Jurkat, Clone E6-1 (cell line): Measurements from ENCODE around the gene GTF2I. TPM values are rescaled to one million over a fixed set of nuclear protein-coding genes. Genes with fewer than 3 reads are reported as not detected.
"Not testable (repeated sequence)": the region's sequence is repeated elsewhere in the genome, so short reads cannot be mapped to it uniquely, and the experiment has no call there.

Source experiments
- DNase-seq: peaks from one replicate; pipeline ENCODE4 v3.0.0-alpha.2; 2011; ENCODE audit warnings: low read depth, low spot score
- H3K4me3 ChIP-seq: 2 replicates; pipeline ENCODE4 v1.5.1; 2011; ENCODE audit warnings: mild to moderate bottlenecking, low read length, control low read depth, moderate library complexity
- polyA plus RNA-seq: library from polyadenylated mRNA; unstranded; fragments of >200 nt; gene quantifications from one replicate; pipeline ENCODE4 v1.2.1, GENCODE V29; 2012; ENCODE audit warnings: missing spikeins; ENCODE audit not compliant: insufficient read length, insufficient read depth

Gene GTF2I
- 73.7 TPM for polyA plus RNA-seq

GRCh38 chr7:74657692-74658177 is at the start of gene GTF2I:
Gene GTF2I, plus strand, starts transcription at chr7:74657718. Its CDS starts 31,411 bp downstream, at chr7:74689129.
- H3K4me3 ChIP-seq = peak within 1 kb of the TSS; percentile 87
- DNase-seq = no peak

- H3K4me3 ChIP-seq = no peak overlapping the region
- no peak for DNase-seq
Measured at GRCh38 chr7:74612015-74612829, 45.3 kb upstream of the GTF2I start.

GRCh38 chr7:74615933-74616780 is 41.4 kb upstream of the GTF2I start:
- DNase-seq = no peak
- no peak overlapping the region for H3K4me3 ChIP-seq

- peak; percentile 54 for DNase-seq
- peak overlapping the region; percentile 16 for H3K4me3 ChIP-seq
Measured at GRCh38 chr7:74617180-74617744, 40.3 kb upstream of the GTF2I start.

GRCh38 chr7:74619235-74619860 is 38.2 kb upstream of the GTF2I start:
- no peak for DNase-seq
- H3K4me3 ChIP-seq = no peak overlapping the region

GRCh38 chr7:74622228-74622749 is 35.2 kb upstream of the GTF2I start:
- no peak overlapping the region for H3K4me3 ChIP-seq
- no peak for DNase-seq

- DNase-seq = no peak
Measured at GRCh38 chr7:74623135-74623534, 34.4 kb upstream of the GTF2I start.

GRCh38 chr7:74625446-74625845 is 32.1 kb upstream of the GTF2I start:
- DNase-seq = no peak
- H3K4me3 ChIP-seq = no peak overlapping the region

More at GRCh38 chr7:74623135-74623534, 34.4 kb upstream of the GTF2I start:
- H3K4me3 ChIP-seq = no peak overlapping the region

GRCh38 chr7:74627661-74628411 is 29.7 kb upstream of the GTF2I start:
- DNase-seq = no peak
- H3K4me3 ChIP-seq = no peak overlapping the region

GRCh38 chr7:74632505-74632904 is 25.0 kb upstream of the GTF2I start:
- DNase-seq = no peak
- no peak overlapping the region for H3K4me3 ChIP-seq

GRCh38 chr7:74633451-74633921 is 24.0 kb upstream of the GTF2I start:
- DNase-seq = no peak

GRCh38 chr7:74637745-74638144 is 19.8 kb upstream of the GTF2I start:
- DNase-seq = no peak
- H3K4me3 ChIP-seq = no peak overlapping the region

More at GRCh38 chr7:74633451-74633921, 24.0 kb upstream of the GTF2I start:
- H3K4me3 ChIP-seq = no peak overlapping the region

- peak overlapping the region; percentile 49 for H3K4me3 ChIP-seq
- DNase-seq = peak; percentile 80
Measured at GRCh38 chr7:74650055-74650454, 7.5 kb upstream of the GTF2I start.

- DNase-seq, H3K4me3 ChIP-seq: not testable (repeated sequence)
Measured at GRCh38 chr7:74650493-74651132, 6.9 kb upstream of the GTF2I start.

GRCh38 chr7:74651133-74651504 is 6.4 kb upstream of the GTF2I start:
- DNase-seq, H3K4me3 ChIP-seq: not testable (repeated sequence)

- DNase-seq = no peak
Measured at GRCh38 chr7:74653686-74654181, 3.8 kb upstream of the GTF2I start.

GRCh38 chr7:74654811-74655210 is 2.7 kb upstream of the GTF2I start:
- no peak for DNase-seq
- no peak overlapping the region for H3K4me3 ChIP-seq

More at GRCh38 chr7:74653686-74654181, 3.8 kb upstream of the GTF2I start:
- H3K4me3 ChIP-seq = no peak overlapping the region
